Fibroblast of skin of left biceps (primary cell): ENCODE measurements around the gene CCDC86.

Source experiments
- DNase-seq, 2 experiments: peaks; one replicate each; pipeline ENCODE4 v3.0.0-alpha.2; 2013; ENCODE audit warnings: low read depth in 2 of 2

CCDC86 gene

DNA sequence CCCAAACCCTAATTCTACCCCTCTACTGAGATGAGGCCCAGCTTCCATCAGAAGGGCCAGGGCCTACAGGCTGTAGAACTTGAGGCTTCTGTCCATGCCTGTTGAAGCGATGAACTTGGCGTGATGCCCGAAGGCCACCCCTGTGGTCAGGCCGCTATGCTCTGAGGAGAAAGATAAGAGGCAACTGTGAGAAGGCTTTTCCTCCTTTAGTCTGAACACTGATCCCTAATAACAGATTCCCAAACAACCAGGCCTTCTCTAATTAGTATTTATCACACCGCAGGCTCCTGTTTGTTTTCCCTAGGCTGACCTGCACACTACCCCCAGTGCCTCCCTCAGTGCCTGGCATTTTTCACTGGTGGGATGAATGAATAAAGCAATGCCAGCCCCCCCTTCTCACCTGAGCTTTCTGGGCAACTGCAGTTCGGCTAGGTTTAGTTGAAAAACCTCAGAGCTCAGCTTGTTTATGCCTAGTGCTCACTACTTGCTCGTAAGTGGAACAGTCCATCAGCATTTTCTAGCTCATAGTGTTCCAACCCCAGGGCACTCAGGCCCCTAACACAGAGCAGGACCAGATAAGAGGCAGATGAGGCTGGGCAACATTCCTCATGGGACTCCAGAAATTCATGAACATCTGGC, 49.3 kb downstream of the CCDC86 start:
- DNase-seq = no peak

DNA sequence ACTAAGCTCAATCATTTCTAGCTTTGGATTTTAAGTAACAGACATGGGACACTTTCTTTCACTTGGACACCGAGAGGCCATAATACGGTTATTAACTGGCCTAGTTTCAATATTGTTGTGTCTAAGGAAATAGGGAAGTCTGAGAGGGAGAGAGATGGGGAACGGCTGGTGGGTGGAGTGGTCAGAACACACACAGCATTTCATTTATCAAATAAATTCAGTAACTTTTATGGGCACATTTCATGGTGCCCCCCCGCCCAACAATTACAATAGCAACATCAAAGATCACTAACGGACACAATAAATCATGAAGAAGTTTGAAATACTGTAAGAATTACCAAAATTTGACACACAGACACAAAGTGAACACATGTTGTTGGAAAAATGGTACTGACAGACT, 53.8 kb downstream of the CCDC86 start:
- DNase-seq = no peak

DNA sequence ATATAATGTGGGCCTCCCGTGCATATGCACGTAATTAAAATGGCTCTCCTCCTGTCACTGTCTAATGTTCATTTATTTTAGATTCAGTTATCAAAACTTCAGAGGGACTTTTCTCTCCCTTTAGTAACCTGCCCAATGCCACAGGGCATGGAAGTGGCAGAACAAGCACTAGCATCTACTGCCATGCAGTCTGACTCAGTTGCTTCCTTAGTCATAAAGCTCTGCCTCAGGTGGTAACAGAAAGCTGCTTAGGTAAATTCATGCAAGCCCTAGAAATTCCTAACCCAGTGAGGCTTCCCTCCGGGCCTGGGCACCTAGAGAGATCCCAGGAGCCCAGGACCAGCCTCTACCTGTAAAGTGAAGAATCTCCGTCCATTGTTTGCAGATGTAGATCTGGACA, 55.6 kb downstream of the CCDC86 start:
- DNase-seq = no peak

DNA sequence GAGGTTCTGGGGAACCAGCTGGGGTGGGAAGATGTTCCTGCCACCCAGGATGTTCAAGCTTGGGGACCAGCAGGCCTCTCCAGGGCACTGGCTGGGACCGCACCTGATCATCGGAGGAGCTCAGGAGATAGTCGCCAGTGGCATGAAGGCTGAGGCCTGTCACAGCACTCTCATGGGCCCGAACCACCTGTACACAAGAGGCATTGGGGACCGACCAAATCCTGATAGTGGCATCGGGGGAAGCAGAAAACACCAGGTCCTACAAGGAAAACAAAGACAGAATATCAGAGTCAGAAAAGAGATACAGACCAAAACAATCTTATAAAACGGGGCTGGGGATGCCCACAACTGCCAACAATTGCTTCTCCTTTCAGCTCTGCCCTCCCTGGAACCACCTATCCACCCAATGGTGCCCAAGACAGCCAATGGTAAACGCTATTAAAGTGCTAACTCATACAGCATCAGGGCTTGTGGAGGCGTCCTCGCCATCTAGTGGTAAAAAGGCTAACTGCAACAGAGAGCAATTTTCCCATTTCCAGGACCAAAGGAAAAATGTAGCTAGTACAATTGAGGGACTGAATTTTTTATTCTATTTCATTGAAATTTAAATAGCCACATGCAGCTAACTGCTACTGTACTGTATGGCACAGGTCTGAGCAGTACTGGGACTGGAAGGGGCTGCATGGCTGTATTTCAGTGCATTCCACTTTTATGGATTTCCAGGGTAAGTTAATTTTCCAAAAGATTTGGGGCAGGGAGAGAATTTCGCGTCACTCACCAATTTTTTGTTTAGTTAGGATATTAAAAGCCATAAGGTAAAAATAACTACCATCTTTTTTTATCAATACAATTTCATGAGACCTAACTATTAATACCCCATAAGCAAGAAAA, 57.4 kb downstream of the CCDC86 start:
- no peak for DNase-seq

DNA sequence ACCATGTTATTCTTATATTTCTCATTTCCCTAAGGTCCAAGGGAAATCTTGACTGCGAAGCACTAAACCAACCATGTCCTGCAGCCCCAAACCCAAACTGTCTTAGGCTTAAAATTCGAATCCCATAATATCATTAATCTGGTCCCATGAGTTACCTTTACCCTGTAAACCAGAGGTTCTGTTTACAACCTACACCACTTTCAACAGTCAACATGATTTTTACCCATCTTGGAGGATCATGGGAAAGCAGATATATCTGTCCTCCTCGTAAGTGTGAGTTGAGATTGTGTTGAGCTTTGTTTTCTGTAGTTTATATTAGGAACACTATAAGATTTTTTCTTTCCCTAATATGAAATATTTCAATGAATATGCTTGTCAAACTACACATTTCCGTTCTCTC, 58.1 kb downstream of the CCDC86 start:
- no peak for DNase-seq
